Measurements from ENCODE around the gene RACGAP1.
A peak's percentile ranks its signal among the peaks of the same experiment; 100 is the strongest.
"Not testable (repeated sequence)": the region's sequence is repeated elsewhere in the genome, so short reads cannot be mapped to it uniquely, and the experiment has no call there.

RACGAP1 gene

GRCh38 chr12:50032854-50033581 is 7.7 kb upstream of the RACGAP1 start:
- peak overlapping the region; percentile 70 for H3K4me3 Mint-ChIP-seq
- no peaks in the 10 kb centered on the region for H3K36me3 Mint-ChIP-seq (ENCODE audit: low read depth)
- H3K4me1 Mint-ChIP-seq: peaks cover 13% of the 10 kb centered on the region
- no peaks in the 10 kb centered on the region for H3K9me3 Mint-ChIP-seq
- DNase-seq: peak; percentile 45
- TF ChIP-seq CTCF (IDR thresholded peaks at IDR 0.05): no peak
- H3K27ac Mint-ChIP-seq: no peak overlapping the region
- peaks cover 39% of the 10 kb centered on the region for H3K27me3 Mint-ChIP-seq (ENCODE audit: low read depth, poor library complexity)

DNA sequence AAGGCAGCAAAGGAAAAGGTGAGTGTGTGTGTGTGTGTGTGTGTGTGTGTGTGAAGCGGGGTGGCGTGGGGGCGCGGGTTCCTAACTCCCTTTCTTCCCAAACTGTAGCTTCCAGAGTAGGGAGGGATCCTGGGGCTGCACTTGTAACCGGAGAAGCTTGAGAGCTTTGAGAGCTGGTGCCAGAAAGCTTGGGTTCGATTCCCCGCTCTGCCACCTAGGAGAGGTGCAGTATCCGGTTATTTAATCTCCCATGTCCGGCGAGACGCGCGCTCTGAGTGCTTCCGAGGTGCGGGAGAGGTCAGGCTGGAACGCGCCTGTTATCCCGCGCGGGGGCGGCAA is 7.2 kb upstream of the RACGAP1 start:
- peaks cover 13% of the 10 kb centered on the region for H3K4me1 Mint-ChIP-seq
- H3K4me3 Mint-ChIP-seq: peak overlapping the region; percentile 35
- no peaks in the 10 kb centered on the region for H3K9me3 Mint-ChIP-seq
- no peak for TF ChIP-seq CTCF (IDR thresholded peaks at IDR 0.05)
- DNase-seq: peak; percentile 21
- peaks cover 36% of the 10 kb centered on the region for H3K27me3 Mint-ChIP-seq (ENCODE audit: low read depth, poor library complexity)
- no peaks in the 10 kb centered on the region for H3K36me3 Mint-ChIP-seq (ENCODE audit: low read depth)
- H3K27ac Mint-ChIP-seq: no peak overlapping the region

GRCh38 chr12:50030449-50030848 is 5.2 kb upstream of the RACGAP1 start:
- H3K27ac Mint-ChIP-seq; H3K36me3 Mint-ChIP-seq (ENCODE audit: low read depth); H3K9me3 Mint-ChIP-seq; H3K4me3 Mint-ChIP-seq; DNase-seq: not testable (repeated sequence)
- peaks cover 26% of the 10 kb centered on the region for H3K27me3 Mint-ChIP-seq (ENCODE audit: low read depth, poor library complexity)
- H3K4me1 Mint-ChIP-seq: peaks cover 20% of the 10 kb centered on the region

- peaks cover 8% of the 10 kb centered on the region for H3K27me3 Mint-ChIP-seq (ENCODE audit: low read depth, poor library complexity)
- no peaks in the 10 kb centered on the region for H3K9me3 Mint-ChIP-seq
- H3K4me1 Mint-ChIP-seq: peaks cover 39% of the 10 kb centered on the region
- H3K4me3 Mint-ChIP-seq: no peak overlapping the region
- no peak for DNase-seq
- no peak overlapping the region for H3K27ac Mint-ChIP-seq
- H3K36me3 Mint-ChIP-seq (ENCODE audit: low read depth): peaks cover 10% of the 10 kb centered on the region
- TF ChIP-seq CTCF (IDR thresholded peaks at IDR 0.05): no peak
Measured at GRCh38 chr12:50026691-50027090, 1.4 kb upstream of the RACGAP1 start.

- DNase-seq: no peak
- Mint-ChIP-seq H3K27me3 (ENCODE audit: low read depth, poor library complexity) (peaks cover 4% of the 10 kb centered on the region), H3K9me3 (no peaks in the 10 kb centered on the region), H3K27ac (peak overlapping the region; percentile 99), H3K4me3 (peak overlapping the region; percentile 100), H3K4me1 (peaks cover 49% of the 10 kb centered on the region), H3K36me3 (ENCODE audit: low read depth) (peaks cover 10% of the 10 kb centered on the region)
- TF ChIP-seq CTCF (IDR thresholded peaks at IDR 0.05): no peak
Measured at GRCh38 chr12:50024805-50025186, 498 bp downstream of the RACGAP1 start.

DNA sequence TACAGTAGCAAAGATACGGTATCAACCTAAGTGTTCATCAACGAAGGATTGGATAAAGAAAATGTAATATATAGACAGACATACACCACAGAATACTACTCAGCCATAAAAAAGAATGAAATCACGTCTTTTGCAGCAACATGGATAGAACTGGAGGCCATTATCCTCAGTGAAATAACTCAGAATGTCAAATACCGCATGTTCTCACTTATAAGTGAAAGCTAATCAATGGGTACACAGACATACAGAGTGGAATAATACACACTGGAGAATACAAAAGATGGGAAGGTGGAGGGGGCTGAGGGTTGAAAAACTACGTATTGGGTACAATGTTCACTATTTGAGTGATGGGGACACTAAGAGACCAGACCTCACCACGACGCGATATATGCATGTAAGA is 1.1 kb downstream of the RACGAP1 start:
- Mint-ChIP-seq H3K27me3 (ENCODE audit: low read depth, poor library complexity) (peaks cover 3% of the 10 kb centered on the region), H3K4me3 (peak overlapping the region; percentile 100), H3K27ac (no peak overlapping the region), H3K4me1 (peaks cover 49% of the 10 kb centered on the region), H3K36me3 (ENCODE audit: low read depth) (peaks cover 10% of the 10 kb centered on the region), H3K9me3 (no peaks in the 10 kb centered on the region)
- DNase-seq: no peak
- no peak for TF ChIP-seq CTCF (IDR thresholded peaks at IDR 0.05)

Measured in nephron progenitor cell (in vitro differentiated cells).